ENCODE measurements around the gene USP15.

USP15 gene

DNA sequence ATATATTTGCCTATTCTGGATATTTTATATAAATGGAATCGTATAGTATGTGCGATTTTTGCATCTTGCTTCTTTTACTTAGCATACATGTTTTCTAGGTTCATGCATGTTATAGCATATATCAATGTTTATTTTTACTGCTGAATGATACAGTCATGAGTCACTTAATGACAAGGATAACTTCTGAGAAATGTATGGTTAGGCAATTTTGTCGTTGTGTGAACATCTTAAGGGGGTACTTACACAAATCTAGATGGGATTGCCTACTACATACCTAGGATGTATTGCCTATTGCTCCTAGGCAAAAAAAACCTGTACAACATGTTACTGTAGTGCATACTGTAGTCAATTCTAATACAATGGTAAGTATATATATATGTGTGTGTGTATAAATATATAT is 8.8 kb downstream of the USP15 start:
- H2BK15ac ChIP-seq (replicated peaks; ENCODE audit: low read depth), result no peak overlapping the region
- no peaks in the 10 kb centered on the region for H3K27me3 ChIP-seq (ENCODE audit: insufficient read depth, low read length, poor library complexity)
- no peak overlapping the region for H3K4ac ChIP-seq (ENCODE audit: low read depth, low read length)
- H3K36me3 ChIP-seq (ENCODE audit: control insufficient read depth, insufficient read depth, low read length), result no peaks in the 10 kb centered on the region
- no peak overlapping the region for H2BK120ac ChIP-seq (ENCODE audit: low read depth, low read length)
- no peak overlapping the region for H3K23ac ChIP-seq (ENCODE audit: low read length)
- no peak overlapping the region for H3K4me2 ChIP-seq (ENCODE audit: low read length)
- no peaks in the 10 kb centered on the region for H3K4me1 ChIP-seq (ENCODE audit: control insufficient read depth, low read depth, low read length)
- H3K18ac ChIP-seq (ENCODE audit: low read length), result no peak overlapping the region
- no peak overlapping the region for H4K8ac ChIP-seq (ENCODE audit: low read depth, low read length)
- no peaks in the 10 kb centered on the region for H3K79me1 ChIP-seq (ENCODE audit: low read length)
- no peak overlapping the region for H2AK5ac ChIP-seq (ENCODE audit: low read length)
- no peak overlapping the region for H4K5ac ChIP-seq (ENCODE audit: low read length)
- H3K56ac ChIP-seq (ENCODE audit: low read length), result no peak overlapping the region
- no peak for DNase-seq
- H2BK5ac ChIP-seq (ENCODE audit: low read length), result no peak overlapping the region
- peaks cover 9% of the 10 kb centered on the region for H3K79me2 ChIP-seq (ENCODE audit: control insufficient read depth, insufficient read depth, low read length)
- no CpG with 5 or more reads among the region's 3 CpGs for WGBS (ENCODE audit: extremely low coverage, insufficient coverage, low lambda C conversion rate)
- no peak overlapping the region for H3K4me3 ChIP-seq (ENCODE audit: low read length)
- H3K9ac ChIP-seq (ENCODE audit: low read length), result no peak overlapping the region
- no peak overlapping the region for H3K27ac ChIP-seq (ENCODE audit: low read depth, low read length)

DNA sequence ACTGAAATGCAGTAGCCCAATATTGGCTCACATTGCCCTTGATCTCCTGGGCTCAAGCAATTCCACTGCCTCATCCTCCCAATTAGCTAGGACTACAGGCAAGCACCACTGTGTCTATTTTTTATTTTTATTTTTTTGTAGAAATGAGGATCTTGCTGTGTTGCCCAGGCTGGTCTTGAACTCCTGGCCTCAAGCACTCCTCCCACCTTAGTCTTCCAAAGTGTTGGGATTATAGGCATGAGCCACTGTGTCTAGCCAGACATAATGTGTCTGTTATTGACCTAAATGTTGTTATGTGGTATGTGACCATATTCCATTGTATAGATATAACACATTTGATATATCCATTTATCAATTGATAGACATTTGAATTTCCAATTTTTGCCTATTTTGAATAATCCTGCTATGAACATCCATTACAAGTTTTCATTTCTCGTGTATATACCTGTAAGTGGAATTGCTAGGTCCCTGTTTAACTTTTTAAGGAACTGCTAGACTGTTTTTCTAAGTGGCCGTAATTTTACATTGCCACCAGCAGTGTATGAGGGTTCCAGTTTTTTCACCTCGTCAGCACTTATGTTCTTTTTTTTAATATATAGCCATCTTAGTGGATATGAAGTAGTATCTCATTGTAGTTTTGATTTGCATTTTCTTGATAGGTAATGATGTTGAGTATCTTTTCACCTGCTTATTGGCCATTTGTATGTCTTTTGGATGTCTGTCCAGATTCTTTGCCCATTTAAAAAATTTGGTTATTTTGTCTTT is 9.4 kb downstream of the USP15 start:
- Histone ChIP-seq H2BK5ac (ENCODE audit: low read length) (no peak overlapping the region), H3K4me3 (ENCODE audit: low read length) (no peak overlapping the region), H4K8ac (ENCODE audit: low read depth, low read length) (no peak overlapping the region), H3K4me2 (ENCODE audit: low read length) (no peak overlapping the region), H3K4me1 (ENCODE audit: control insufficient read depth, low read depth, low read length) (no peaks in the 10 kb centered on the region), H3K79me1 (ENCODE audit: low read length) (no peaks in the 10 kb centered on the region), H3K27me3 (ENCODE audit: insufficient read depth, low read length, poor library complexity) (no peaks in the 10 kb centered on the region), H2AK5ac (ENCODE audit: low read length) (no peak overlapping the region), H4K5ac (ENCODE audit: low read length) (no peak overlapping the region), H3K18ac (ENCODE audit: low read length) (no peak overlapping the region), H3K9ac (ENCODE audit: low read length) (no peak overlapping the region), H3K27ac (ENCODE audit: low read depth, low read length) (no peak overlapping the region), H3K4ac (ENCODE audit: low read depth, low read length) (no peak overlapping the region), H2BK15ac (replicated peaks; ENCODE audit: low read depth) (no peak overlapping the region), H3K79me2 (ENCODE audit: control insufficient read depth, insufficient read depth, low read length) (peaks cover 9% of the 10 kb centered on the region), H2BK120ac (ENCODE audit: low read depth, low read length) (no peak overlapping the region), H3K23ac (ENCODE audit: low read length) (no peak overlapping the region), H3K56ac (ENCODE audit: low read length) (no peak overlapping the region), H3K36me3 (ENCODE audit: control insufficient read depth, insufficient read depth, low read length) (no peaks in the 10 kb centered on the region)
- WGBS (ENCODE audit: extremely low coverage, insufficient coverage, low lambda C conversion rate), result no CpG with 5 or more reads among the region's 3 CpGs
- no peak for DNase-seq

DNA sequence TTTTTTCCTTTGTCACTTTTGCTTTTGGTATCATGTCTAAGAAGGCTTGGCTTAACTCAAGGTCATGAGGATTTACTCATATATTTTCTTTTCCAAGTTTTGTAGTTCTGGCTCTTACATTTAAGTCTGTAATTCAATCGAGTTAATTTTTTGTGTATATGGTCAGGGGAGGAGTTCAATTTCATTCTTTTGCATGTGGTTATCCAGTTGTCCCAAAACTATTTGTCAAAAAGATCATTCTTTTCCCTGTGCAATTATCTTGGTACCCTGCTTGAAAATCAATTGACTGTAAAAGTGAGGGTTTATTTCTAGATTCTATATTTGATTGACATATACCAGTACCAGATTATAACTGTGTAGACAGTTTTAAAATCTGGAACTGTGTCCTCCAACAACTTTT is 10.2 kb downstream of the USP15 start:
- peaks cover 9% of the 10 kb centered on the region for H3K79me2 ChIP-seq (ENCODE audit: control insufficient read depth, insufficient read depth, low read length)
- DNase-seq, result no peak
- no peak overlapping the region for H3K4me2 ChIP-seq (ENCODE audit: low read length)
- no peak overlapping the region for H2BK15ac ChIP-seq (replicated peaks; ENCODE audit: low read depth)
- no peak overlapping the region for H2BK5ac ChIP-seq (ENCODE audit: low read length)
- no peak overlapping the region for H3K9ac ChIP-seq (ENCODE audit: low read length)
- no peak overlapping the region for H4K5ac ChIP-seq (ENCODE audit: low read length)
- H3K4ac ChIP-seq (ENCODE audit: low read depth, low read length), result no peak overlapping the region
- H3K4me1 ChIP-seq (ENCODE audit: control insufficient read depth, low read depth, low read length), result no peaks in the 10 kb centered on the region
- no peak overlapping the region for H3K27ac ChIP-seq (ENCODE audit: low read depth, low read length)
- H3K23ac ChIP-seq (ENCODE audit: low read length), result no peak overlapping the region
- WGBS (ENCODE audit: extremely low coverage, insufficient coverage, low lambda C conversion rate), result no CpG with 5 or more reads among the region's 1 CpG
- no peak overlapping the region for H3K56ac ChIP-seq (ENCODE audit: low read length)
- no peak overlapping the region for H2BK120ac ChIP-seq (ENCODE audit: low read depth, low read length)
- no peak overlapping the region for H4K8ac ChIP-seq (ENCODE audit: low read depth, low read length)
- H3K36me3 ChIP-seq (ENCODE audit: control insufficient read depth, insufficient read depth, low read length), result no peaks in the 10 kb centered on the region
- H2AK5ac ChIP-seq (ENCODE audit: low read length), result no peak overlapping the region
- H3K27me3 ChIP-seq (ENCODE audit: insufficient read depth, low read length, poor library complexity), result no peaks in the 10 kb centered on the region
- peaks cover 2% of the 10 kb centered on the region for H3K79me1 ChIP-seq (ENCODE audit: low read length)
- no peak overlapping the region for H3K18ac ChIP-seq (ENCODE audit: low read length)
- H3K4me3 ChIP-seq (ENCODE audit: low read length), result no peak overlapping the region

DNA sequence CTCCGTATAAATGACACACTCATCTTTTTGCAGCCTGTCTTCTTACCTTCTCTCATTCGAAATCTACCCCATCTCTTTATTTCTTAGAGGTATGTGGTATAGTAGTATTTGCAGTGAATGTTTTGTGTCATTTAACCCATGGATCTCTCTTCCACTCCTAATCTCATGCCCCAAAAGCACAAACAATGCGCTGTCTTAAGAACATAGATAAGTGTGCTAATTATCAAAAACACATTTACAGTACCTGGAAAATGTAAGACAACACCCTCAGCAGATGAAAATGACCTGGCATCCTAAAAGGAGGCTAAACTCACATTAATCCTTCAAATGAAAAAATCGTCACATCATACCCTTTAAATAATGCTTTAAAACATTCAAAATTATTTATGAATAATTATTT is 10.7 kb downstream of the USP15 start:
- Histone ChIP-seq H3K18ac (ENCODE audit: low read length) (no peak overlapping the region), H4K5ac (ENCODE audit: low read length) (no peak overlapping the region), H3K23ac (ENCODE audit: low read length) (no peak overlapping the region), H2BK120ac (ENCODE audit: low read depth, low read length) (no peak overlapping the region), H3K4me2 (ENCODE audit: low read length) (no peak overlapping the region), H3K79me2 (ENCODE audit: control insufficient read depth, insufficient read depth, low read length) (peaks cover 10% of the 10 kb centered on the region), H2BK15ac (replicated peaks; ENCODE audit: low read depth) (no peak overlapping the region), H3K27me3 (ENCODE audit: insufficient read depth, low read length, poor library complexity) (no peaks in the 10 kb centered on the region), H3K4ac (ENCODE audit: low read depth, low read length) (no peak overlapping the region), H2AK5ac (ENCODE audit: low read length) (no peak overlapping the region), H2BK5ac (ENCODE audit: low read length) (no peak overlapping the region), H3K79me1 (ENCODE audit: low read length) (peaks cover 5% of the 10 kb centered on the region), H3K4me3 (ENCODE audit: low read length) (no peak overlapping the region), H3K4me1 (ENCODE audit: control insufficient read depth, low read depth, low read length) (no peaks in the 10 kb centered on the region), H3K27ac (ENCODE audit: low read depth, low read length) (no peak overlapping the region), H3K36me3 (ENCODE audit: control insufficient read depth, insufficient read depth, low read length) (no peaks in the 10 kb centered on the region), H3K9ac (ENCODE audit: low read length) (no peak overlapping the region), H4K8ac (ENCODE audit: low read depth, low read length) (no peak overlapping the region), H3K56ac (ENCODE audit: low read length) (no peak overlapping the region)
- 100% methylated on average over 1 of the region's 4 CpGs for WGBS (ENCODE audit: extremely low coverage, insufficient coverage, low lambda C conversion rate)
- no peak for DNase-seq

DNA sequence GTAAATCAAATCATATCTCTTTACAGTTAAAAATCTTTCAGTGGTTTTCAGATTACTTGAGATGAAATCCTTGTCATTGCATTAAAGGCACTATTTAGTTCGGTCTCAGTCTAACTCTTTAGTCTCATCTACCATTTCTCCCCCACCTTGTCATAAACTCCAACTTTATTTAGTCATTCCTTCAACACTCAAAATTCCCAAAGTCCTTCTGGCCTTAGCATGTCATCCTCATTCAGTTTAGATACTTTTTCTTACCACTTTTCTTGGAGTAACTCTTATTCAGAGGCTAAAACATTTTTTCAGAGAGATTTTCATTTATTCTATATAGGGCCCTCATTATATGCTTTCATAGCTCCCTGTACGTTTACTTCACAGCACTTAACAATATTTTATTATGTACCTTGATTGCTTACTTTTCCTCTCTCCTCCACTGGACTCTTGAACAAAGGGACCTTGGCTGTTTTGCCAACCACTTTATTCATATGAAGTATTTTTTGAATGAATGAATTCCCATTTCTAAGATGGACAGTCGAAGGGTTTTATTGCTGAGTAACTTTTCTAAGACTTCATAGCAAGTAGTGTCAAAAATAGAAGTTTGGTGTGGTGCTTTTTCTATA is 12.8 kb downstream of the USP15 start:
- Histone ChIP-seq H2BK15ac (replicated peaks; ENCODE audit: low read depth) (no peak overlapping the region), H4K8ac (ENCODE audit: low read depth, low read length) (no peak overlapping the region), H3K4ac (ENCODE audit: low read depth, low read length) (no peak overlapping the region), H3K9ac (ENCODE audit: low read length) (no peak overlapping the region), H3K36me3 (ENCODE audit: control insufficient read depth, insufficient read depth, low read length) (no peaks in the 10 kb centered on the region), H3K4me1 (ENCODE audit: control insufficient read depth, low read depth, low read length) (no peaks in the 10 kb centered on the region), H3K79me2 (ENCODE audit: control insufficient read depth, insufficient read depth, low read length) (peaks cover 8% of the 10 kb centered on the region), H2BK120ac (ENCODE audit: low read depth, low read length) (no peak overlapping the region), H4K5ac (ENCODE audit: low read length) (no peak overlapping the region), H2BK5ac (ENCODE audit: low read length) (no peak overlapping the region), H3K23ac (ENCODE audit: low read length) (no peak overlapping the region), H3K27ac (ENCODE audit: low read depth, low read length) (no peak overlapping the region), H3K27me3 (ENCODE audit: insufficient read depth, low read length, poor library complexity) (no peaks in the 10 kb centered on the region), H2AK5ac (ENCODE audit: low read length) (no peak overlapping the region), H3K4me2 (ENCODE audit: low read length) (no peak overlapping the region), H3K56ac (ENCODE audit: low read length) (no peak overlapping the region), H3K18ac (ENCODE audit: low read length) (no peak overlapping the region), H3K4me3 (ENCODE audit: low read length) (no peak overlapping the region), H3K79me1 (ENCODE audit: low read length) (peaks cover 6% of the 10 kb centered on the region)
- no CpG with 5 or more reads among the region's 3 CpGs for whole genome bisulfite sequencing (ENCODE audit: extremely low coverage, insufficient coverage, low lambda C conversion rate)
- DNase-seq, result no peak

Measured in mesendoderm (in vitro differentiated cells).